ACC112 (cell line): Measurements from ENCODE around the gene CDH8.

Experiments
- H2AFZ ChIP-seq: fragments of 200-600 bp; sonication (generic); one replicate; pipeline ENCODE4 v1.6.0; 2017; ENCODE audit warnings: antibody characterized with exemption, low read length; ENCODE audit not compliant: unreplicated experiment
- H3K27ac ChIP-seq: fragments of 200-600 bp; sonication (generic); 2 replicates; pipeline ENCODE4 v1.5.1; 2014; ENCODE audit warnings: low read depth, mild to moderate bottlenecking, antibody characterized with exemption, low read length, moderate library complexity
- H3K27me3 ChIP-seq: fragments of 200-600 bp; sonication (generic); 2 replicates; pipeline ENCODE4 v1.6.1; 2014; ENCODE audit warnings: mild to moderate bottlenecking, antibody characterized with exemption, low read length, moderate library complexity, mixed read lengths; ENCODE audit not compliant: insufficient read depth
- H3K36me3 ChIP-seq: fragments of 200-600 bp; sonication (generic); 2 replicates; pipeline ENCODE4 v1.6.1; 2016; ENCODE audit warnings: mild to moderate bottlenecking, antibody characterized with exemption, low read length, moderate library complexity, mixed read lengths; ENCODE audit not compliant: insufficient read depth
- H3K4me1 ChIP-seq: fragments of 200-600 bp; sonication (generic); one replicate; pipeline ENCODE4 v1.6.1; 2016; ENCODE audit warnings: low read length, mixed read lengths; ENCODE audit not compliant: insufficient read depth, unreplicated experiment, control insufficient read depth
- H3K4me3 ChIP-seq: fragments of 200-600 bp; sonication (generic); 2 replicates; pipeline ENCODE4 v1.5.1; 2014; ENCODE audit warnings: mild to moderate bottlenecking, low read depth, low read length
- H3K79me2 ChIP-seq: fragments of 200-600 bp; sonication (generic); one replicate; pipeline ENCODE4 v1.6.0; 2016; ENCODE audit warnings: low read length; ENCODE audit not compliant: control insufficient read depth, unreplicated experiment, insufficient read depth

The CDH8 gene

DNA sequence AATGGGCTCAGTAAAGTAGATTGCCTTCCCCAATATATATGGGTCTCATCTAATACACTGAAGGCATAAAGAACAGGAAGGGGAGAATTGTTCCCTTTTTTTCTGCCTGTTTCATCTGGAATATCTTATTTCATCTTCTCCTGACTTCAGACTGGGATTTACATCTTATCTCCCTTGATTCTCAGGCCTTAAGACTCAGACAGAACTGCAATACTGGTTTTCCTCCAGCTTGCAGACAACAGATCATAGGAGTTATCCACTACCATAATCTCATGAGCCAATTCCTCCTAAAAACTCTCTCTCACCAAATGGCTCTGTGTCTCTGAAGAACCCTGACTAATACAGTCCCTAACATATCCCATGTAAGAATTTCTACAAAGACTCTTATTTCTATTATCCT is 390.7 kb downstream of the CDH8 start:
- H3K79me2 ChIP-seq, result no peaks in the 10 kb centered on the region
- no peak overlapping the region for H3K4me3 ChIP-seq
- H3K27ac ChIP-seq, result no peak overlapping the region
- H3K27me3 ChIP-seq, result no peaks in the 10 kb centered on the region
- no peaks in the 10 kb centered on the region for H3K4me1 ChIP-seq
- H2AFZ ChIP-seq, result no peak overlapping the region
- no peaks in the 10 kb centered on the region for H3K36me3 ChIP-seq

- Histone ChIP-seq H2AFZ (no peak overlapping the region), H3K27me3 (no peaks in the 10 kb centered on the region)
Observed at GRCh38 chr16:61644736-61645135, 391.5 kb downstream of the CDH8 start.

GRCh38 chr16:61617219-61617783 is 418.9 kb downstream of the CDH8 start:
- Histone ChIP-seq H2AFZ (no peak overlapping the region), H3K79me2 (no peaks in the 10 kb centered on the region), H3K36me3 (no peaks in the 10 kb centered on the region), H3K4me1 (no peaks in the 10 kb centered on the region), H3K4me3 (no peak overlapping the region), H3K27me3 (no peaks in the 10 kb centered on the region), H3K27ac (no peak overlapping the region)

More at GRCh38 chr16:61644736-61645135, 391.5 kb downstream of the CDH8 start:
- Histone ChIP-seq H3K27ac (no peak overlapping the region), H3K4me3 (no peak overlapping the region), H3K79me2 (no peaks in the 10 kb centered on the region), H3K36me3 (no peaks in the 10 kb centered on the region), H3K4me1 (no peaks in the 10 kb centered on the region)

- H3K36me3 ChIP-seq, result no peaks in the 10 kb centered on the region
- H3K4me1 ChIP-seq, result no peaks in the 10 kb centered on the region
- H2AFZ ChIP-seq, result no peak overlapping the region
- no peaks in the 10 kb centered on the region for H3K79me2 ChIP-seq
- H3K27me3 ChIP-seq, result no peaks in the 10 kb centered on the region
- H3K27ac ChIP-seq, result no peak overlapping the region
- no peak overlapping the region for H3K4me3 ChIP-seq
Observed at GRCh38 chr16:61616088-61616487, 420.1 kb downstream of the CDH8 start.

DNA sequence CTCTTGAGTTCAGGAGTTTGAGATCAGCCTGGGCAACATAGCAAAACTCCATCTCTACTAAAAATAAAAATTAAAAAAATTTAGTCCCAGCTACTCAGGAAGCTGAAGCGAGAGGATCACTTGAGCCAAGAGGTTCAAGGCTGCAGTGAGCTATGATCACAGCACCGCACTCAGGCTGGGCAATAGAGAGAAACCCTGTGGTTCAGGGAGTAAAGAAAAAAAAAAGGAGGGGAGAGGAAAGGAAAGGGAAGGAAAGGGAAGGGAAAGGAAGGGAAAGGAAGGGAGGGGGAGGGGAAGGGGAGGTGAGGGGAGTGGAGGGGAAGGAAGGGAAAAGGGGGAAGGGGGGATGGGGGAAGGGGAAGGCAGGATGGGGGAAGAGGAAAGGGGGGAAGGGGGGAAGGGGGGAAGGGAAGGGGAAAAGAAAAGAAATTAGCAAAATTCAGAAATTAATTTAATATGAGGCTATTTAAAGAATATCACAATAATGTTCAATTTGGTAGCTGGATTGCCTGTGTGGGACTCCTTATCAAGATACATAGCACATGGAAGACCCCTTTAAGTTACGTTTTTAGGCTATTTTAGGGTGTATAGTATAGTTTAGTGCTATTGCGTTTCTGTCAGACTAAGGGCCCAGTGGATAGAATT is 424.3 kb downstream of the CDH8 start:
- H3K36me3 ChIP-seq, result no peaks in the 10 kb centered on the region
- no peaks in the 10 kb centered on the region for H3K4me1 ChIP-seq
- no peaks in the 10 kb centered on the region for H3K27me3 ChIP-seq
- no peak overlapping the region for H3K27ac ChIP-seq
- no peak overlapping the region for H2AFZ ChIP-seq
- no peak overlapping the region for H3K4me3 ChIP-seq
- no peaks in the 10 kb centered on the region for H3K79me2 ChIP-seq

GRCh38 chr16:61606581-61606980 is 429.7 kb downstream of the CDH8 start:
- Histone ChIP-seq H3K27me3 (no peaks in the 10 kb centered on the region), H3K4me3 (no peak overlapping the region), H2AFZ (no peak overlapping the region), H3K4me1 (no peaks in the 10 kb centered on the region), H3K27ac (no peak overlapping the region), H3K79me2 (no peaks in the 10 kb centered on the region), H3K36me3 (no peaks in the 10 kb centered on the region)
